ENCODE data around the gene DAPK2.

Gene DAPK2

DNA sequence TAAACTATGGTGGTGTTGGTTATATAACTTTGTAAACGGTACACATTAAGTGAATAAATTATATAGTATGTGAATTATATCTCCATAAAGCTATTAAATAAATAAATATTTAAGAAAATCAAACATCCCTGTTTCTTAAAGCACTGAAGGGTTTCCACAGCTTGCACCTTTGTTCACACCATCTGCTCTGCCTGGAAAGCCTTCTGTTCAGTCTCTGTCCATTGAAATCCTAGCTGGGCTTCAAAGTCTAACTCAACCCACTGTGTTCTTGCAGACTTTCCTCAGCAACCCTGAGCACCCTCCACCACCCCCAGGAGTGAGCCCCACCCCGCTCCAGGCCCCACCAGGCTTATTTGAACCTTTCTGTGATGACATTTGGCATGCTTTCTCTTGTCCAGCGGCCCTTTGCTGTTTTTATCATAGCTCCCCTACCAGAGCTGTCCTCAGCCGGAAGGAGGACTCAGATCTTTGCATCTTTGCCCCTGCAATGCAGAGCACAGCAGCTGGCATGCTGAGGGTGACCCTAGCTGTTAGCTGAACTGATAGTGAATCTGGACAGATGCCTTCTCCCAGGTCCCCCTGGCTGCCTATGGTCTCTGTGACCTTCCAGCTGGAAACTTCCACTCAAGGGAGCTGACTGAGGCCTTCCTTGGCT lies 105.2 kb downstream of the DAPK2 start:
- DNase-seq, result no peak

DNA sequence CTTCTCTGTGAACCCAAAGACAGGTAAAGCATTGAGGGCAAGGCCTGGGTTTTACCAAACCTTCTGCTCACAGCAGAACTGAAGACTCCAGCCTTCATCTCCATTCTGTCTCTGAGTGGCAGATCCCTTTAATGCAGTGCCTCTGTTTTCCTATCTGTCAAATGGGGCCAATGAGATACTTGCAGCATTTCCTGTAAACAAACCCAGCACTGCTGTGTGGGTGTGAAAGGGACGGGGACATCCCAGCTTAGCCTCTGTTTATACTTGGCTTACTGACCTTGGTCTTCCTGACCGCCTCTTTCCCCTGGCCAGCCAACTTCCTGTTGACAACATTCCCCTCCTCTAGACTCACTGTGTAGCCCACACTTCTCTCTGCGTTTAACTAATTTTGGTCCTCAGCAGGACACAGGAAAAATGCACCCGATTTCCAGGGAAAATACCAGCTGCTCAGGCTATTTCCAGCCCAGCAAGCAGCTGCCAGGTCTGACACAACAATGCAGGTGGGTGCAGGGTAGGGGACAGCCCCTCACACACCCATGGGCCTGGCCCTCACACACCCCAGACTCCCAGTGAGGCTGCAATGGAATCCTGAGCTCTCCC lies 106.7 kb downstream of the DAPK2 start:
- peak; percentile 26 for DNase-seq

DNA sequence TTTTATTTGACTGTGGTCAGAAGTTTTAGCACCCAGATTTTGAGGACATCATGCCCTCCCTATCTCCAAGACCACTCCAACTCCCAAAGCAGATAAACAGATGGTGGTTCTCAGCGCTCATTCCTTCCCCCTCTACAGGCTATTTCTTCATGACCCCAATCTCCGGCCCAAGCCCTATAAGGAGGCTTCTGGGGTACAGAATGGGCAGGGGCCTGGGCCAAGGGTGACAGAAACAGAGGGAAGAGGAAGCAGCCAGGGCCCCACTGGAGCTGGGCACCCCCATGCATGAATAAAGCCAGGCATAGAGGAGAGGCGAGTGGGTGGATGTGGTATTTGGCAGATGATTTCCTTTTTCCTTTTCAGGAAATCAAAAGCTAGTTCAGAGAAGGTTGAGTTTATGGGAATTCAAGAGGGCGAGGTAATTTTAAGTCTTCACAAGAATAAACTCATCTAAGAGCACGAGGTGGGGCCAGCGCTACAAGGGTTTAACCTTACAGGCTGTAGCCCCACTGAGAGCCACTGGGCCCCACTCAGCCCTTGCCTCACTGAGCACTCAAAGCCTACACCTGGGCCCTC lies 107.7 kb downstream of the DAPK2 start:
- DNase-seq, result peak; percentile 24

DNA sequence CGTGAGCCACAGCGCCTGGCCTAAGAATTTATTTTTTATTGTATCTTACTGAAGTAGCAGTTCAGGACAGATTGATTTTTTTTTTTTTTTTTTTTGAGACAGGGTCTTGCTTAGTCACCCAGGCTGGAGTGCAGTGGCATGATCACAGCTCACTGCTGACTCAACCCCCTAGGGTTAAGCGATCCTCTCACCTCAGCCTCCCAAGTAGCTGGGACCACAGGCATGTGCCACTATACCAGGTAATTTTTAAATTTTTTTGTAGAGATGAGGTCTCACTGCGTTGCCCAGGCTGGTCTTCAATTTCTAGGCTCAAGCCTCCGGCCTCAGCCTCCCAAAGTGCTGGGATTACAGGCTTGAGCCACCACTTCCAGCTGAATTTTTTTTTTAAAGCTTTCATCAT lies 112.8 kb downstream of the DAPK2 start:
- peak; percentile 12 for DNase-seq

DNA sequence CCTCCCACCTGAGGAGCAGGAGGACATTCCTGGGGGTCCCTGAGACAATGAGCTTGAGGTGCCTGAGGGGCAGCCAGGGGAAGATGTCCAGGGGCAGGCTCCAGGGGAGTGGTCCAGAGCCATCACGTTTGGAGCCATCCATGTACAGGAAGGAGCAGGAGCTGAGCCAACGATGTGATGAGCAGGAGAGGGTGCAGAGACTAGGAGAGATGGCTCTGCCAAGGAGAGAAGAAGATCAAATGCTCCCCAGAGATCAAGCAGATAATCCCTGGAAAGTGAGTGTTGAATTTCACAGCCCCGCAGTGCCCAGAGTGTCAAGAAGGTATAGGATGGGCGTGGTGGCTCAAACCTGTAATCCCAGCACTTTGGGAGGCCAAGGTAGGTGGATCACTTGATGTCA lies 114.7 kb downstream of the DAPK2 start:
- no peak for DNase-seq

DNA sequence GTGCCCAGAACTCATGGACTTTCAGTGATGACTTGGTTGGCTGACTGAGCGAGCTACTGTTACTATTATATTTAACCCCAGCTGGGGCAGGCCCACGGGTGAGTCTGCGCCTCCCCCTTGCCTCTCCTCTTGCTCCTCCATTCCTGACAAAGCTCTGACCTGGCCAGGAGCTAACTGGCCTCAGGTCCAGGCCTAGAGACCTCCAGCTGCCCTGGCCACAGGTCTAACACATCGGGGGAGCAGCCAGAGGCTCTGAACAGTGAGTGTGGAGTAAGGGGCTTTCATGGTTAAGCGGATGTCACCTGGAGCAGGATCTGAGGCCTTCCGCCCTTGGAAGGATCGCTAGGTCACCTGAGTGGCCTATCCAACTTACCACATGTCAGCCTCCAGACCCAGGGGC lies 116.3 kb downstream of the DAPK2 start:
- DNase-seq, result no peak

DNA sequence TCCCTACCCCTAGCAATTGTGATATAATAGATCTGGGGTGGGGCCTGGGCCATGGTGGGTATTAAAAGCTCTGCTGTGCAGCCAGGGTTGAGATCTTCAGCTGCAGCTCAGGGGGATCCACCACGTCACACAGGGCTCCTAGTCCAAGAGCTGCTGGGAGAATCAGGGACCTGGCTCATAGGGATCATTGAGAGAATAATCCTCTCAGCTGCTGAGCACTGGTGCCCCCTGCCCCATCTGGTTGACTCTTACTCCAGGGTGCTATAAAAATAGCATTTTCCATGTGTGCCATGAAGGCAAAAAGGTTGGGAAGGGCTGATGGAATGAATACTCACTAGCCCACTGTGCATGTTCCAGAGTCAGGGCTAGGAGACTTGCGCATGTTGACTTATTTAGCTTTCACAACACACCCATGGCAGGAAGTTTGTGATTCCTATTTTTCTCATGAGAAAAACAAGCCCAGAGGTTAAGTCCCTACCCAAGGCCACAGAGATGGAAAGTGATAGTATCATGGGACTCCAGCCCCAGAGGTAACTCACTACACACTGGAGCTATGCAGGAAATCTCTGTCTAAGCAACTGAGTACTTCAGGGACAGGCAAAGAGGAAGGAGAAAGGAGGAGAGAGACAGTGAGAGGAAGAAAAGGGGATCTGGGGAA lies 118.0 kb downstream of the DAPK2 start:
- no peak for DNase-seq

DNA sequence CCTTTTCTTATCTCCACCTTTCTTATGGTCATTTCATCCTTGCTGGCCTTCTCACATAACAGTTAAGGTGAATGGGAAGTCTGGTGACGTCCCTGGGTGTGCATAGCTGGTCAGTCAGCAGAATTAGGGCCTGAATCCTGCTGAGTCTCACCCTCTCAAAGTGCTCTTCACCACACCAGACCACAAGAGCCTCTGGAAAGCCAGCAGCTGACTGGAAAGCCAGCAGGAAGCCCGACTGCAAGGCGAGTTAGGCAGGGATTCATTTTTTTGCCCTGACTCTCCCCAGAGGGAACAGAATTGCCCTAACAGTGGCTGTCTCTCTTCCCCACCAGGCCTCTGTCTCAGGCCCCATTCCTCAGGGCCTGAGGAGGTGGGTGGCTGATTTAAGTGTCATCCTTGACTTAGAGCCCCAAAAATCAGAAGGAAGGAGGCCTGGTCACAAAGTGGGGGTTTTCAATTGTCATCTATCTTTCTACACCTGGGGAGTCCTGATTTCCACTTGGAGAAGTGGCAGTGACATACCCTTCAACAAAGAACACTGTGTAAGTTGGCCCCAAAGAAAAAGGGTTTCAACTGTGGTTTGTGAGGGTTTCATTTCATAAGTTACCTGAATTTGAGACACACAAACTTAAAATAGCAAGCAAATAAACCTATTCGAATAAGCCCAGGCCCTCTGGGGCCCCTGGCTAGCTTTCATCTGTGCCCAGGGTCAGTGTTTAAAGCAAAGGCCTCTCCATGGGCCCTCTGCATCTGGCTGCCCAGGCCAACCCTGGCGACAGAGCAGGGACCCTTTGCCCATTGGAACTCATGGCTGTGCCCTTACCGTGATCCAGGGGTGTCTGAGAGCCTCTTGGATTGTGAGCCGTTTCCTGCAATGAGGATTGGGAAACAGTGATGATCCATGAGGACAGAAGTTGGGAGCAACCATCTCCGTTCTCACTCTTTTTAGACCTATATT lies 122.0 kb downstream of the DAPK2 start:
- no peak for DNase-seq

DNA sequence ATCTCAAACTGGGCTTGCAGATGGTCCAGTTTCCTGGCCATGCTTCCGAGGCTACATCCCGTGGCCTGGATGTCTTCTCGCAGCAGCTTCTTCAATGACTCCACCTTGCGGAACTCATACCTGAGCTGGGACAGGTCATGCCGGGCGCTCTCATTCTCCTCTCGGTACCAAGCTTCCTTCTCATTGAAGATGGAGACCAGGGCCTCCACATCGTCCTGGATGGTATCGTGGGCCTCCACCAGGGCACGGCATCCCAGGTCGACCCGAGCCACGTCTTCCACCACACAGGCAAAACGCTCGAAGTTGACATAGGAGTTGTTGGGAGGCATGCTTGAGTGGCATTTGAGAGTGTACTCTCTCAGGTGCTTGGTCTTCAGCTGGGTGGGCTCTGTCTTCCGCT lies 123.4 kb downstream of the DAPK2 start:
- no peak for DNase-seq

DNA sequence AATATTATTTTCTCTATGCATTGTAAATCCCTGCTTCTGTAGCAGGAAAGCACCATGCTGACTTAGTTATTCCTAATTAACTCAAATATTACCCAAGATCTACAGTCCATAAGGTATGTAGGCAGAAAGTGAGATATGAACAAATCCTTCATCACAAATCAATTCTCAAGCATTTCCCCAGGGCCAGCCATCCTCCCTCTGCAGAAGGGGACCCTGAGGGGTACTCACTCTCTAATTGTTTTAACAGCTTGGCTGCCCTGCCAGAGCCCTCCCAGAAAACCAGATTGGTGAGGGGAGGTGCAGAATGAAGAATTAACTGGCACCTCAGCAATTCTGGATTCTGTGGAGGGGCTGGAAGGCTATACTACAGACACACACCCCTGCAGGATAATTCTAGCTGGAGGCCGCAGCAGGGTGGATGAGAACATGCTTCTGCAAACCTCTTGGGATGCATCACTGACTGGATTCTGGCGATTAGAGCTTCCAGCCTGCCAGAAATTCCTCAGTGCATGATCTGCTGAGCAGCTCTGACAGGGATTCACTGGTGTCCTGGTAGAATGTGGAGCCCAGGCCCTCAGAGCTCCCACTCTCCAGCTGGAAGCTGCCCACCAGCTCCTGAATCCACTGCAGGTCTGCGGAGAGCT lies 123.9 kb downstream of the DAPK2 start:
- DNase-seq, result no peak

DNA sequence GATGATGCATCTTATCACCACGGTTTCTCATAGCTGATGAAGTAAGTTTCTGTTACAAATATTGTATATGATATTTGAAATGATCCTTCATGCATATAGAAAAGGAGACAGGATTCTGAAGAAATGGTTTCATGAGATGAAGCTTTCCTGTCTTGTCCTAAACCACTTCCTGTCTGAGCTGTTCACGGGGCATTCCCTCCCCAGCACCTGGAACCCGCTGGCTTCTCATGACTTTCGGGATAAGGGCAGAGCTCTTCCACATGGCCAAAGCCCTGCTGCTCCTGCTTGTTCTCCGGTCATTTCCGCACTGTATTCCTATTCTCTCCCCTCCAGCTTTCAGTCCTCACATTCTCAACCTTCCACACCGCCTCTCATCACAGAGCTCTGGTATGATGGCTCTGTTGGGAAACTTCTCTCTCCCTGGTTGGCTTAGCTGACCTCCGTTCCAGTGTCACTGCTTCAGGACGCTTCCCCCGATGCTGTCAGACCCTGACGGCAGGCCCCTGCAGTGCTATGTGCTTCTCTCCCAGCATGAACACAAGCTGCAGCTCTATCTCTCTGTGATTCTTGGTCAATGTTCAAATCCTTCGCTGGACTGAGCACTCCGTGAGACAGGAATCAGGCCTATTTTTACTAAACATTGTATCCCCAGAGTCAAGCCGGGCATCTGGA lies 125.6 kb downstream of the DAPK2 start:
- DNase-seq, result no peak

DNA sequence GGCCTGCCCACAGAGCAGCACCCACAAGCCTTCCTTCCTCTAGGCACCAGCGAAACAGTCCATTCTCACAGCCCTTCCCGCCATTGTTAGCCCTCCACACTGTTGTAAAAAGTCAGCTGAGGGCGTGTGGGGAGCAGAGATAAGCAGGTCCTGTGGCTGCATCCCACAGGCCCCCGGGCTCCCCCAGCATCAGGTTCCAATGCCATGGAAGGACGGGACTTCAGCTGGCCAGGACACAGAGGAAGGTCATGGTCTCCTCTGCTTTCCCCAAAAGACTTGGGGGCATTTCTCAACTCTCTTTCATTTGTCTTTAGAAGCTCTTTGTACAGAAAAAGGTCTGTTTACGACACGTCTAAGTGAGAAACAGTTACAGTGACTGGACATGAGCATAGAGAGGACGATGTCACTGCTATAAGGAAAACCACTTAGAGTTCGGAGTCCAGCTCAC lies 127.4 kb downstream of the DAPK2 start:
- no peak for DNase-seq

DNA sequence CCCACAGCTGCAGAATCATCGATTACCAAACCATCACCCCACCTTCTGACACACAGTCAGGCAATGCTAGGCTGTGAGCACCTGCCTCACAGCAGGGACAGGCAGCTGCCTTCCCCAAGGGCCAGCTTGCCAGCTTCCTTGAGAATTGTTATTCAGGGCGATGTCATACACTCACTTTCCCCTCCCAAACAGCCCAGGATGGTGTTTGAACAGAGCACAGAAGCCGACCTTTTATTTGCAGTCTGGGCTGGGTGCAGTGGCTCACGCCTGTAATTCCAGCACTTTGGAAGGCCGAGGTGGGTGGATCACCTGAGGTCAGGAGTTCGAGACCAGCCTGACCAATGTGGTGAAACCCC lies 128.0 kb downstream of the DAPK2 start:
- DNase-seq, result no peak

DNA sequence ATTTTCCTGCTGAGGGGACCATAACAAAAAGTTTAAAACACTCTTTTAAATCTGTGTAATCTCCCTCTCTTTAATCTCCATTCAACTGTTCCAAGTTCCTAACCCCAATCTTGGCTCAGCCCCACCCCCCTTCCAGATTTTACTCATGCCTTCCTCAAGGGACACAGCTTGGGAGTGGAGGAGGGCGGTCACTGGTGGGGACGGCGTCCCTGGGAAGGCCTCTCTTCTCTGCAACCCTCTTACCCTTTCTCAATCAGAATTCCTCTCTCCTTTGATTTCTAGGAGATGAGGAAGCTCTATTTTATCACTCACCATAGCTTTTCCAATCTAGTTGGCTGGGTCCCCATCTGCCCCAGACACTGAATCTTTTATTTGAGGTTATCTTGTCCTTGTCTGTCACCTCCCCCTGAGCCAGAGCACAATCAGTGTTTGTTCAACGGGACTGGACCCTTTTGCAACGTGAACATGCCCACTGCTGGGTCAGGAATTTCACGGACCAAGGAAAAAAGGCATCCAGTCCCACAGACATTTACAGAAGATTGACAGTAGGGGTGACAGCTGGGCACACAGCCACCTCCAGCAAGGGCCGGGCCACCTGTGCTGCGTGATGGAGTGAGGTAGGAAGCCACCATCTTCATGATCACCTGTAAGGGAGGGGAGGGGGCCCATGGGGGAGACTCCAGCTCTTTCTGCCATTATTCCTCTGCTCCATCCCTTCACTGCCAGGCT lies 128.5 kb downstream of the DAPK2 start:
- no peak for DNase-seq

DNA sequence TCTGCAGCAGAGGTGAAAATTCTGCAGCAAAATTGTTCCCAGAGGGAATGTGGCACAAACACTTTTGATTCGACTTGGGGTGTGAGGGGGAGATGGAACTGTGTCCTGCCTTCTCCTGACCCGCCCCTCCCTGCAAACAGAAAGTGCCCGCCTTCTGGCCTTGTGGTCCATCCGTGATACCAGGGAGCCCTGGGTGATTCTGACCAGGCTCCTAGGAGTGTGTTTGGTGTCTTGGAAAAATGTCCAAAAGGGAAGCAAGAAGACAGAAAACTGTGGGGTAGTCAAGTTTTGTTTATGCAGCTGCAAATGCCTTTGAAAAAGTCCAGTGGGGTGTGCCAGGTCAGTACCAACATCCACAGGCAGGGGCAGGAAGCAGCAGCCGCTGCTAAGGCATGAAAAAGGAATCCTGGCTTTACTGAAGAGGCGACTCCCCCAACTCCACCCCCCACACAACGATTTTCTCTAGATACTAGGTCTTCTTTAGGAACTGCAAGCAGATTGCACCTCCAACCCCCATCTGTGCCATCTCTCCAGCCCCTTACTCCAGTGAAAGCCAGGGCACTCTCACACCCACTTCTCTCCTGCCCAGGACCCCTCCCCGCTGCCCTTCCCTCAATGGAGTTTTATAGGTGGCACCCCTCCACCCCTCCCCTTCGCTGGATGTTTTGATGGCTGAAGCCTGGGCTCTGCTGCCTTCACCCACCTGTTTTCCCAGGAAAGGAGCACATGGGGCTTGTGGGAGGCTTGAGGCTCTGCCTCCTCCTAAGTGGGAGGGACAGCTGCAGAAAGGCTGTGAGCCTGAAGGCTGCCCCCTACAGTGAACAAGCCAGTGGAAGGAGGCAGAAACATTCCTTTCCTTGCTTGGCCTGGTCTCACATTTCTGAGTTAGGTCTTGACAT lies 130.2 kb downstream of the DAPK2 start:
- DNase-seq, result no peak

DNA sequence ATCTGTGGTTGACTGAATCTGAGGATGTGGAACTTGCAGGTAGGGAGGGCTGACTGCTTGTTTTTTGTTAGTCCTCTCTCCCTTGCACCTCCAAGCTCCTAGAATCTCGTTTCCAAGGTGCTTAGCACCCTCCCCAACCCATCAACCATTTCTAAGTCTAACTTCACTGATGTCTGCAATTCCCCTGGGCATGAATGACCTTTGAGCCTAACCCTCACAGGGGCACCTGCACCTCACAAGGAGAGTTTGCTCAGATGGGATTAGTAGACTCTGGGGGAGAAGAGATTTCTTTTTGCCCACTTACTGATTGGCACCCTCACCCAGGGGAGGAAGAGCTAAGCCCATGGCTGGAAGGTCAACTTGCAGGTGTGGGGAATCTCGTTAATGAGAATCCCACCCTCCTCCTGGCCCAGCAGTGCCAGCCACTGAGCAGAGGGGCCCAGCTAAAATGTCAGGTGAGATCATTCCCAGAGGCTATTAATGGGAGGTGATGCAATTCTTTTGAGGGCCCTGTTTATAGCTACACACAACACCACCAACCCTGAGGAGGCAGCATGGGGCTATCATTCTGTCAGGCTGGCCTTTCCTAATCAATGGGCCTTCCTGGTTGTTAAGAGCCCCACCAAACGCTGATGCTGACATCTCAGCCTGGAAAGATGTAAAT lies 130.9 kb downstream of the DAPK2 start:
- no peak for DNase-seq

DNA sequence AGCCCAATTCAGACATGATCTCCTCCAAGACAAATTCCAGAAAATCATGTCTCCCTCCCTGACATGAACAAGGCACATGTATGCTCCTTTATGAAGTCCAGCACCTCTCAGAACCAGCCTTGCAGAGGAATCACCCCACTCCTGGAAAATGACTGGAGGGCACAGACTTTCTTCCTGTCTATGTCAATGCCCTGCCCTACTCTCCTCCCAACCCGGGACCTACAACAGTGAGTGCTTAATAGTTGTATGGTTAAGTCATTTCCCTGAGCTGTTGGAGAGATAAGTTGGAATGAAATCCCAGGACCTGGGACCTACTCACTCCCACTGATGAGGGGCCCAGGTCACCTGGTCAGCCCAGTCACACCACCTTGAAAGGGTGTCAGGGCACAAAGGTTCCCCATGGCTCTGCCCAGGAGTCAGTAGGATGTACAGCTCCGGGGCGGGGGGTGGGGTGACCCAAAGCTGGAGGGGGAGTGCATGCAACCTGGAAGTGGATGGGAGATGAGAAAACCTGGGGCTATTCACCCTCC lies 132.4 kb downstream of the DAPK2 start:
- no peak for DNase-seq

DNA sequence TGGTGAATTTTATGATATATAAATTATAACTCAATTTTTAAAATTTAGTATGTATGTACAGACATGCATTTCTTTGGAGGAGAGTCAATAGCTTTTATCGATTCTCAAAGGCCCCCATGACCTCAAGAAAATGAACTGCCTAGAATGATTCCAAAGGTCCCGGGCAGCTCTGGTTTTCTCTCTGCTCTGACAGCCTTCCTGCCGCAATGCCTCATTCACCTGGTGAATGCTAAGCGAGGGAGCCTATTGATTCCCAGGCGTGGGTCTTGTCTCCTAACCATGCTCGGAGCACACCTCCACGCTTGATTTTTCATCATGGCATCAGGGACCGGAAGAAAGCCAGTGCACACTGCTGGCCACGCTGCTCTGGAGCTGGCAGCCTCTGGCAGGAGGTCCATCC lies 132.9 kb downstream of the DAPK2 start:
- no peak for DNase-seq

DNA sequence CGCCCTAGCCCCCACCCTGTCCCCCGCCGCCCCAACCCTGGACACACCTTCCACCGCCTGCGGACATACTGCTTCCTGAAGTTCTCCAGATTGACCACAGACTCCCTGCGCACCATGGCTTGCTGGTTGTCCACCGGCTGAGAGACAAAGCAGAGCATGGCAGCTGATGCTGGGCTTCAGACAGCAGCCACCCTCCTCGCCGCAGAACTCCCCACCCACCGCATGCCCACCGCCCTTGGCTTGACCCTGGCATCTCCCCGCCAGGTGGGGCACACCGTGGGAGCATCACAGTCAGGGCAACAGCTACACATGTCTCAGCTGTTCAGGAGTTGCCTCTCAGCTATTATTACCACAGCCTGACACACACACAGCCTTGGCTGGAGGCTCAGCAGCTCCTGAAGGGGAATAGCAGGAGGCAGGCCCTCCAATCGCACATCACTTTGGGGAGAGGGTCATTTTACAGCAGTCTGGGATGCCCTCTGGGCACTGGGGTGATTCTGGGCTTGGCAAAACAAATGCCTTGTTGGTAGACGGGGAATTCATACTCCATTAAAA lies 134.1 kb downstream of the DAPK2 start:
- DNase-seq, result no peak

Measured in CD4-positive, alpha-beta T cell treated with Interleukin-6 for 4 hours (primary cell).